Lung (tissue), 12 donors: Measurements from ENCODE around the gene LEKR1. TPM values are rescaled to one million over a fixed set of nuclear protein-coding genes. Genes with fewer than 3 reads are reported as not detected.

Source experiments
- ATAC-seq: fragments of 200-7000 bp; cut with Tn5 transposase; one replicate; pipeline ENCODE4 v1.9.1; 2020; ENCODE audit warnings: moderate number of reproducible peaks; ENCODE audit not compliant: insufficient read depth, low FRiP score
- DNase-seq, 3 donors: peaks; one replicate each; pipeline ENCODE4 v3.0.0-alpha.2; 2013 to 2017
- H3K27ac ChIP-seq, 2 donors: one replicate each; pipeline ENCODE4 v1.5.1; 2013; ENCODE audit warnings: mild to moderate bottlenecking in 2 of 2, moderate library complexity in 2 of 2, control low read depth in 1 of 2, inconsistent platforms in 1 of 2, low read depth in 1 of 2, low read length in 1 of 2
- H3K27me3 ChIP-seq, 3 donors: one replicate each; pipeline ENCODE4 v1.5.1; 2013; ENCODE audit warnings: low read length in 2 of 3; ENCODE audit not compliant: control insufficient read depth in 3 of 3, insufficient read depth in 3 of 3
- H3K36me3 ChIP-seq, 4 donors: one replicate each; pipeline ENCODE4 v1.5.1; 2013; ENCODE audit warnings: low read length in 4 of 4, mild to moderate bottlenecking in 1 of 4, moderate library complexity in 1 of 4; ENCODE audit not compliant: control insufficient read depth in 4 of 4, insufficient read depth in 4 of 4
- H3K4me1 ChIP-seq, 5 donors: one replicate each; pipeline ENCODE4 v1.5.1; 2013; ENCODE audit warnings: low read length in 5 of 5, mild to moderate bottlenecking in 2 of 5, moderate library complexity in 1 of 5; ENCODE audit not compliant: control insufficient read depth in 5 of 5, insufficient read depth in 5 of 5
- H3K4me3 ChIP-seq: one replicate; pipeline ENCODE4 v1.5.1; 2013; ENCODE audit warnings: mild to moderate bottlenecking, control low read depth, moderate library complexity
- H3K9ac ChIP-seq, 2 donors: one replicate each; pipeline ENCODE4 v1.5.1; 2013; ENCODE audit warnings: low read length in 2 of 2, control low read depth in 1 of 2; ENCODE audit not compliant: insufficient read depth in 1 of 2
- H3K9me3 ChIP-seq, 4 donors: one replicate each; pipeline ENCODE4 v1.5.1; 2013; ENCODE audit warnings: low read length in 3 of 4, mild to moderate bottlenecking in 1 of 4, moderate library complexity in 1 of 4; ENCODE audit not compliant: control insufficient read depth in 4 of 4, insufficient read depth in 3 of 4
- CTCF ChIP-seq: IDR thresholded peaks from 2 replicates; pipeline ENCODE4 v1.5.1; 2012; ENCODE audit warnings: mild to moderate bottlenecking; ENCODE audit errors: control extremely low read depth, extremely low read depth
- WGBS, 2 donors: extraction: QIAGEN DNeasy Blood & Tissue Kit; methylation state at CpG; one replicate each; pipeline ENCODE4 v1.1.7; 2013; 5-methylcytosine and 5-hydroxymethylcytosine counted together
- polyA plus RNA-seq, 2 donors: library from polyadenylated mRNA; stranded (reverse); fragments of 200-250 nt; gene quantifications; one replicate each; pipeline ENCODE4 v1.2.1, GENCODE V29; 2013
- total RNA-seq, 2 donors: library from RNA; depleted of rRNA in 1 of 2; stranded (reverse); fragments of >200 nt in 1 of 2; gene quantifications; one replicate each; pipeline ENCODE4 v1.2.1, GENCODE V29; 2014 to 2021
- donor health status: control.
- donor health status: control.
- donor health status: Bipolar disorder and iron deficiency.
- donor health status: healthy.
- donor health status: DM: yes; HTN: yes; CAD: no.

Gene LEKR1
- total and polyA plus RNA-seq, 4 donors = 0.71 to 5.4 (median 3.2) TPM

DNA sequence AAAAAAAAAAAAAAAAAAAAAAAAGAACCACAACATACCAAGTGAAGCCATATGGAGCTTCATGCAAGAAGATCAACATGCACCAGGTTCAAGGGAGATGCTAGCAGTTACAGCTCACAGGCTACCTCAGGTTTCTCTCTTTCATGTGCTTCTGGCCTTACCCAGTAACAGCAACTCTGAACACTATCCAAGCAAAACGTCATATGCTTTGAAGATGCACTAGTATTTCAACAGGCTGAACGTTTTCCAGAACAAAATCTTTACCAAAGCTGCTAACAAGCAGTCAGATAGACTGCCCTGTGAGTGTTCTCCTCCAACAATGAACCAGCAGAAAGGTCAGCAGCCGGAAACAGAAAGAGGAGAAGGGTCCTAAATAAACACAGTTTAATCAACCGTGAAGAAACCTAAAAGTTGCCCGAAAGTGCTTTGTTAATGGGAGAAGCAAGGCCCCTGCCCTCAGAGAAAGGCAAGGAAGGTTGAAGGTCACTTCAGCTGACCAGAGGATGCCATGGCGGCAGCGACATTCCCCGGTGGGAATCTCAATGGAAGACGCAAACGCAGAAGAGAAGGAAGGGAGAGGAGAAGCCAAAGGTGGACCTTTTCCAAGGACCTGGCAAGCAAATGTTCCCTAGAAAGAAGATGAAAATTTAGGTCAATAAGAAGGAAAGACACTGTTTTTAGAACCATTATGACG is 253.7 kb downstream of the LEKR1 start:
- Histone ChIP-seq H3K27ac (no peak overlapping the region), H3K9me3 (no peaks in the 10 kb centered on the region), H3K36me3 (no peaks in the 10 kb centered on the region), H3K27me3 (no peaks in the 10 kb centered on the region), H3K4me1 (peaks cover 0 to 3% (median 0%) of the 10 kb centered on the region in 5 donors), H3K9ac (no peak overlapping the region), H3K4me3 (no peak overlapping the region)
- ATAC-seq (no peak), DNase-seq (no peak)
- WGBS, 2 donors = 85 to 90% methylated on average over 11 of the region's 11 CpGs
- no peak for TF ChIP-seq CTCF

DNA sequence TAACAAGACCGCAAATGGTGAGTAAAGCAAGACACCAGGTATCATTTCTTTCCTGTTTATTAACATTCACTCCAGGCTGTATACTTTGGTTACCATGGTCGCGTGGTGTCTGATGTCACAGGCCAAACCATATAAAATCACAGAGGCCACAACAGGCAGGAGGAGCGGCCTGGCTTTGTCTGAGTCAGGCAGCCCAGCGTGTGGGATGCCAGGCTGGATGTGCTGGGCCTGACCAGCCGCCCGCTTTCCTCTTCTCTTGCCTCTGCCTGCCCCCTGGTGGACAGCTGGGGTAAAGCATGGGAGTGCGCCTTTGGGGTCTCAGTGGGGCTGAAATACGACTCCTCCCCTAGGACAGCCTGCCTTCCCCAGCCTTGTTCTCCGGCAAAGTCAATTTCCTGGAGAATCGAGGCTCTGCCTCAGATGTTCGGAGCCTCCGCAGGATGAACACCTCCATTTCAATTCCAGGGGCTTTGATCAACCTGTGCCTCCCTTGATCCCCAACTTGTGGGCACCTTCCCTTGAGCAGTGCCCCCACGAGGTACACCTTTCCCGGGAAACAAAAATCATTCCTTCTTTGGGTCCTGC is 255.6 kb downstream of the LEKR1 start:
- no peaks in the 10 kb centered on the region for H3K27me3 ChIP-seq
- WGBS, 2 donors = 12 to 15% methylated on average over 13 to 15 of the region's 15 CpGs
- peaks cover 0 to 12% (median 0%) of the 10 kb centered on the region in 5 donors for H3K4me1 ChIP-seq
- no peak overlapping the region for H3K4me3 ChIP-seq
- peak; percentile 98 for TF ChIP-seq CTCF
- DNase-seq (peak; percentile 90 to 93 (median 93)), ATAC-seq (peak; percentile 91)
- H3K27ac ChIP-seq = no peak overlapping the region
- H3K9me3 ChIP-seq = peaks cover 0 to 2% (median 0%) of the 10 kb centered on the region in 4 donors
- H3K36me3 ChIP-seq = no peaks in the 10 kb centered on the region
- H3K9ac ChIP-seq = peak overlapping the region in 1 of 2 donors; percentile 59

- Histone ChIP-seq H3K9me3 (peaks cover 0 to 2% (median 0%) of the 10 kb centered on the region in 4 donors), H3K27me3 (no peaks in the 10 kb centered on the region), H3K4me3 (no peak overlapping the region), H3K27ac (no peak overlapping the region), H3K36me3 (no peaks in the 10 kb centered on the region), H3K4me1 (peaks cover 0 to 19% (median 7%) of the 10 kb centered on the region in 5 donors), H3K9ac (no peak overlapping the region)
- DNase-seq (no peak), ATAC-seq (no peak)
- WGBS, 2 donors = 87 to 90% methylated on average over 11 of the region's 11 CpGs
- no peak for TF ChIP-seq CTCF
These were observed 256.3 kb downstream of the LEKR1 start for GRCh38 chr3:157082305-157082982.
